HG02852 (cell line): ENCODE data around the gene INHBC.
"Not testable (repeated sequence)": the region's sequence is repeated elsewhere in the genome, so short reads cannot be mapped to it uniquely, and the experiment has no call there.

ENCODE experiments used
- ATAC-seq: cut with Tn5 transposase; IDR thresholded peaks from one replicate; pipeline ENCODE4 v1.9.1; 2021; ENCODE audit warnings: mild to moderate bottlenecking, moderate library complexity; ENCODE audit not compliant: unreplicated experiment

The INHBC gene

DNA sequence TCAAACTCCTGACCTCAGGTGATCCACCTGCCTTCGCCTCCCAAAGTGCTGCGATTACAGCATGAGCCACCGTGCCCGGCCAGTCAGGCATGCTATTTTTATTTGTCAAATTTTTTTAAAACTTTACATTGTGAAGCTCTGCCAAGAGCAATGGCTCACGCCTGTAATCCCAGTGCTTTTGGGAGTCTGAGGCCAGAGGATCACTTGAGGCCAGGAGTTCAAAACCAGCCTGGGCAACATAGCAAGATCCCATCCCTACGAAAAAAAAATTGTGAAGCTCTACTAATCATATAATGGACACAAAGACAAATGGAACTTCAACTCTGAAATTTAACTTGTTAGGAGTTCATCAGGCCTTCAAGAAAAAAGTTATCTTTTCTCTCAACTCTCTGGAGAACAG lies 5.6 kb upstream of the INHBC start:
- no peak for ATAC-seq

DNA sequence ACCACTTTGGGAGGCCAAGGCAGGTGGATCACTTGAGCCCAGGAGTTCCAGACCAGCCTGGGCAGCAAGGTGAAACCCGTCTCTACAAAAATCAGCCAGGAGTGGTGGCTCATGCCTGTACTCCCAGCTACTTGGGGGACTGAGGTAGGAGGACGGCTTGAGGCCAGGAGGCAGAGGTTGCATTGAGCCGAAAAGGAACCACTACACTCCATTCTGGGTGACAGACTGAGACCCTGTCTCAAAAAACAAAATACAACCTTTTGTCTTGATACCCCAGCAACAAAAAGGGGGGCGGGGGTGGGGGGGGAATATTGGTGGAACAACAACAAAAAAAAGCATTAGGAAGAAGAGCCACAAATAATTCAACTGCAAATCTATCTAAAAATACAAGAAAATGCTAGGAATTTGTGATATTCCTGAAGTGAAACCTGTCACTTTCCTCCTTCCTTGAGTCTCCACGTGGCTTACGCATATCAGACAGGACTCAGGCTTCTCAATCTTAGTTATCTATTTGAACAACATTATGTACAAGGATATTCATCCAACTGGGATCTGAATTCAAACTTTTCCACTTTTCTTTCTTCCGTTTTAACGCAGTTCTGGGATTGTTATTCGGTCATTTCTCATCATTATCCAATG lies 5.0 kb upstream of the INHBC start:
- no peak for ATAC-seq

DNA sequence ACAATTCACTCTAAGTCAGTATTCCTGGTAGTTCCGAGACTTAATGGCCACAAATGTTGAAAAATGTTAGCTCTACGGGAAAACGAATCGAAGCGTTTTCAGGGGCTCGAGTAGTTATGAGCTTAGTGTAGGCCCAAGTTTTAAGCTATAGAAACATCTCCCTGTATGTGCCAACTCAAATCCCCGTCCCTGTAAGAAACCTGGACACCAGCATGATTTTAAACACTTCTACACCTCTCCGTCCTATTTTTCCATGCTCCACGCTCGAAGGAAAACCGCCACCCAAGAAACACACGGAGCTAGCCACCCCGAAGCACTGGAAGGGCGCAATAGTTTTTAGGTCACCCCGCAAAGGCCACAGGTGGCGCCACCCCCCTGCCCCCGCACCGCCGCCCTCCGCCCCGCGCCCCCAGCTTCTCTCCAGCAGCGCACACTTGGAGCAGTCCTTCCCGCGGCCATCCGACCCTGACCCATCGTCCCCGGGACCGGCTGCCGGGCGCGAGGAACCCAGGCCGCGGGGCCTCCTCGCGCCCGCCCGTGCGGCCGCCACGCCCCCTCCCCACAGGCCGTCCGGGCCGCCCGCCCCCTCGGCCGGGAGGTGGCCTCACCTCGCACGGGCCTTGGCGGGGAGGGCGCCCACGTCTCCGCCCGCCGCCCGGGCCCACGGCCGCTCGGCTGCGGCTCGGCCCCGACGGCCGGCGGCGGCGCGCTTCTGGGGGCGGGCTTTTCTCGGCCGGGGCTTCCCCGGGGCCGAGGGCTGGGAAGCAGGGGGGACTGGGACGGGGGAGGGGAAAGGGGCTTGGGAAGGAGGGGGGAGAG lies 4.3 kb upstream of the INHBC start:
- peak; percentile 51 for ATAC-seq

DNA sequence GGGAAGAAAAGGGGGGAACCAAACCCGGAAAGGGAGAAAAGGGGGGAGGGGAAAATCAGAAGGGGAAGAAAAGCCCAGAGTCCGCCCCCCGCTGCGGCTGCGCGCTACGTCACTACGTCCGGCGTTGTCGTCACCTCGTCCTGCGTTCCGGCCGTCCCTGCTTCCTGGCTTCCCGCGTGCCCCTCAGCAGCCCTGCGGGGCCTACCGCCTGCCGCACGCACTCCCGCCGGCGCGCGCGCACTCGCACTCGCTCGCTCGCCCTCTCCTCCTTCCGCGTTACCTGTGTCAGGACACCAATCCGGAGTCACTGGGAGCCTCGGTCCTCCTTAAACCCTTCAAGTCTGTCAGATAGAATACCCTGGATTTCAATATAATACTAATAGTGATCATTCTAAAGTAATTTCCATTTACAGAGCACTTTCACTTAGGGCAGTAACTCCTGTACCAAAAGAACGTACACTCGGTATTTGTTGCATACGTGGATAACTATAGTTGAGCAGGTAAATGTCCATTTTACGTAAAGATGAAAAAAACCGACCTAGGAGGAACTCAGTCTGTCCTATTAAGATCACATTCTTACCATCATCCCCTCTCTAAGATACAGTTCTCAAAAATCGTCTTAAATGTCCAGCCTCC lies 3.5 kb upstream of the INHBC start, which contains the start of gene R3HDM2:
Gene R3HDM2 (minus strand): TSS at position 113 of the 636 bp plus-strand sequence. CDS start 120,615 bp downstream, outside the sequence.
- peak; percentile 89 for ATAC-seq

DNA sequence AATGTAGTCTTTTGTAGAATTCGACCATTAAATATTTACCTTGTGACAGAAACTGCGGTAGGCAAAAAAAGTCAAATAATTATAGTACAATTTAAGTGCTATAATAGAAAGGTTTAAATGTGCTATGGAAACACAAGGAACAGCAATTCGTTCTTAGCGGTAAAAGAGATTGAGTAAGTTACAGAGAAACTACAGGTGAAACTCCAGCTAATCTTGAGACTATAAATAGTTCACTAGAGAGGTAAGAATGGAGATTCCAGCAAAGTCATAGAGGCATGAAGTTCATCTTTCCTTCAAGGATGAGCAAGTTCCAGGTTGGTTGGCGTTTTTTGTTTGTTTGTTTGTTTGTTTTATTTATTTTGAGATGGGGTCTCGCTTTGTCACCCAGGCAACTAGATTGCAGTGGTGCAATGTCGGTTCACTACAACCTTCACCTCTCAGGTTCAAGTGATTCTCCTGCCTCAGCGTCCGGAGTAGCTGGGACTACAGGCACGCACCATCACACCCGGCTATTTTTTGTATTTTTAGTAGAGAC lies 2.9 kb upstream of the INHBC start:
- ATAC-seq, result no peak

DNA sequence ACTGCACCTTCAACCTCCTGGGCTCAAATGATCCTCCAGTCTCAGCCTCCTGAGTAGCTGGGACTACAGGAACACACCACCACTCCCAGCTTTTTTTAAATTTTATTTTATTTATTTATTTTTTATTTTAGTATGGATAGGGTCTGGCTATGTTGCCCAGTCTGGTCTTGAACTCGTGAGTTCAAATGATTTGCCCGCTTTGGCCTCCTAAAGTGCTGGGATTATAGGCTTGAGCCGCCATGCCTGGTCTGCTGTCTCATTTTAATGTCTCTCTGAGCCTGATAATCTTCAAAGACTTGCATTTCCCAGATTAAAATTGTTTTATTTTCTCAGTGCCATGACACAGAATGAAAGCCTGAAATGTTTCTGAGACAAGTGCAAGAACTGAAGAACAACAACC lies 1.2 kb upstream of the INHBC start:
- no peak for ATAC-seq

DNA sequence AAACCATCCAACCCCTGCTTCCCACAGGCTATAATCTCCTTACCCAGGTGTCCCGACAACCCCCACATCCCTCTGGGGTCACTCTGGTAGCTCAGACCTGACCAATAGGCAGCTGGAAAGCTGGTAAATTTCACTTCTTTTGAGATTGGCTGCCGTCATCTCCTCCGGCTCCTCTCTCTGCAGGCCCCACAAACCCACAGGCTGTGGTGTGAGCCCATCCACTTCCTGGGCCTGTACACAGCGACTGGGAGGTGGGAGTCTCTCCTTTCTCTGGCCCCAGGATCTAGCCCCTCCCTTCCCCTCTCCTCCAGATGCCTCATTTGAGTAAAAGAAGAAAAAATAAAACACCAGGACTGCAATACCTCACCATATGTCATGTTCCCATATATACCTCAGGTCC lies 709 bp downstream of the INHBC start:
- ATAC-seq, result no peak

DNA sequence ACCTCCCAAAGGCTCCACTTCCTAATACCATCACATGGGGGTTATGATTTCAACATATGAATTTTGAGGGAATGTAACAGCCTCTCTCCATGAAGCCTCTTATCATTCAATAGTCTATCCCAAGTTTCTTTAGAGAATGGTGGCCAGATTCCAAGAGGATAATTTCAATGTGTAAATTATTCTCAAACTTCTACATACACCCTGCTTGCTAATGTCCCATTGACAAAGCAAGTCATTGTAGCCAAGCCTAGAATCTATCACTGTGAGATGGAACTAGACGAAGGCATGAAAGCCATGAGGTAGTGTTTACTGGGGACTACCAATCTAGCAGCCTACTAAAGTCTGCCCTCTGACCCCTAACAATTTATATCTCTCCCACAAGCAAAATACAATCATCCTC lies 3.8 kb downstream of the INHBC start:
- ATAC-seq, result no peak

DNA sequence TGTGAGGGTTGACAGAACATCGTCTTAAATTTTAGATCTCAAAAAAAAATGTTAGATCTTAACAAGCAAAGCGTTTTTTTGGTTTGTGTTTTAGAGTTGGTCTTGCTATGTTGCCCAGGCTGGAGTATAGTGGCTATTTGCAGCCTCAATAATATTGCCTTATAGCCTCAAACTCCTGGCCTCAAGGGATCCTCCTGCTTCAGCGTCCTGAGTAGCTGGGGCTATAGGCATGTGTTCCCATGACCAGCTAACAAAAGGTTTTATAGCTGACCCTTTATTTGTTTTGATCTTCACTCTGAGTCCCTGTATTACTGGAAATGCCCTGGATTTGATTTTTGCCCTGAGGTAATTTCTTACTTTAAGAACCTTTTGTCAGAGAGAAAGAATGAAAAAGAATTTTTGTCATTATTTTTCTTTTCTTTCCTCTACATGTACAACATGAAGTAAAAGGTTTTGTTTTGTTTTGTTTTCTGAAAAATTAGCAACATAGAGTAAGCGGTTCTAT lies 5.2 kb downstream of the INHBC start:
- no peak for ATAC-seq

DNA sequence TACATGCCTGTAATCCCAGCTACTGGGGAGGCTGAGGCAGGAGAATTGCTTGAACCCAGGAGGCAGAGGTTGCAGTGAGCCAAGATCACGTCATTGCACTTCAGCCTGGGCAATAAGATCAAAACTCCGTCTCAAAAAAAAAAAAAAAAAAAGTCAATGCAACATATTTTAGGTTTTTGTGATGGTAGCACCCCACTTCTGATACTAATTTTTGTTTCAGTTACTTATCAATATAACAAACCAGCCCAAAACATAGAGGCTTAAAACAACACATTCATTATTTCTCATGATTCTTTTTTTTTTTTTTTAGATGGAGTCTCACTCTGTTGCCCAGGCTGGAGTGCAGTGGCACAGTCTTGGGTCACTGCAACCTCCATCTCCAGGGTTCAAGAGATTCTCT lies 6.8 kb downstream of the INHBC start:
- ATAC-seq, result not testable (repeated sequence)

DNA sequence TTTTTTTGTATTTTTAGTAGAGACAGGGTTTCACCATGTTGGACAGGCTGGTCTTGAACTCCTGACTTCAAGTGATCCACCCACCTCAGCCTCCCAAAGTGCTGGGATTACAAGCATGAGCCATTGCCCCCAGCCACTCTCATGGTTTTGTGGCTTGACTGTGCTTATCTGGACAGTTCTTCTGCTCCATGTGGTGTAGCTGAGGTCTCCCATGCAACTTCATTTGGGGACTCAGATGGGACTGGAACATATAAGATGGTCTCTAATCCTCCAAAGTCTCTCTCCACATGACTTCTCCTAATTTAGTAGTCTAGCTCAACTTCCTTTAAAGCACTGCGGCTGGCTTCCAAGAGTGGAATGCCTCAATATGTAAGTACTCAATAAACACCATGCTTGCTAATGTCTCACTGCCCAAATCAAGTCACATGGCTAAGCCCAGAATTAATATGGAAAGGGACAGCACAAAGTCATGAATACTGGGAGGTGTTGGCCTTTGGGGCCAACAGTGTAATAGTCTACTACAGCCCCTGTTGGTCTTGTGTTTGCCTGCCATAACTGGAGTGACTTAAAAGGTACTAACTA lies 7.4 kb downstream of the INHBC start:
- no peak for ATAC-seq

DNA sequence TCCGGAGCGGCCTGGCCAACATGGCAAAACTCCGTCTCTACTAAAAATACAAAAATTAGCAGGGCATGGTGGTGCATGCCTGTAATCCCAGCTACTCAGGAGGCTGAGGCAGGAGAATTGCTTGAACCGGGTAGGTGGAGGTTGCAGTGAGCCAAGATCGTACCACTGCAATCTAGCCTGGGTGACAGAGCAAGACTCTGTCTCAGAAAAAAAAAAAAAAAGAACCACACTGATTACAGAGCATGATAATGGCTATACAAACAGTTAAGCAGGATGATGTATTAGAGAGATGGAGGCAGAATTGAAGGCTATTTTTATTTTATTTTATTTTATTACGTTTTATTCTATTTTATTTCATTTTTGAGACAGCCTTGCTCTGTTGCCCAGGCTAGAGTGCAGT lies 9.8 kb downstream of the INHBC start:
- ATAC-seq, result not testable (repeated sequence)

DNA sequence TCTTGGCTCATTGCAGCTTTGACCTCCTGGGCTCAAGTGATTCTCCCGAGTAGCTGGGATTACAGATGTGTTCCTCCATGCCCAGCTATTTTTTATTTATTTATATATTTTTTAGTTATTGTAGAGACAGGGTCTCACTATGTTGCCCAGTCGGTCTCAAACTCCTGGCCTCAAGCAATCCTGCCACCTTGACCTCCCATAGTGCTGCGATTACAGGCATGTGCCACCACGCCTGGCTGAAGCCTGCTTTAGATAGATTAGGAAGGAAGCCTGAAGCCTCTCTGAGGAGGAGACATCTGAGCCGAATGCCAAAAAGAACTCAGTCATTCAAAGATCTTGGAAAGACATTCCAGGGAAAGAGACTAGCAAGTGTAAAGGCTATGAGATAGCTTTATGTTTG lies 10.2 kb downstream of the INHBC start:
- ATAC-seq, result no peak

DNA sequence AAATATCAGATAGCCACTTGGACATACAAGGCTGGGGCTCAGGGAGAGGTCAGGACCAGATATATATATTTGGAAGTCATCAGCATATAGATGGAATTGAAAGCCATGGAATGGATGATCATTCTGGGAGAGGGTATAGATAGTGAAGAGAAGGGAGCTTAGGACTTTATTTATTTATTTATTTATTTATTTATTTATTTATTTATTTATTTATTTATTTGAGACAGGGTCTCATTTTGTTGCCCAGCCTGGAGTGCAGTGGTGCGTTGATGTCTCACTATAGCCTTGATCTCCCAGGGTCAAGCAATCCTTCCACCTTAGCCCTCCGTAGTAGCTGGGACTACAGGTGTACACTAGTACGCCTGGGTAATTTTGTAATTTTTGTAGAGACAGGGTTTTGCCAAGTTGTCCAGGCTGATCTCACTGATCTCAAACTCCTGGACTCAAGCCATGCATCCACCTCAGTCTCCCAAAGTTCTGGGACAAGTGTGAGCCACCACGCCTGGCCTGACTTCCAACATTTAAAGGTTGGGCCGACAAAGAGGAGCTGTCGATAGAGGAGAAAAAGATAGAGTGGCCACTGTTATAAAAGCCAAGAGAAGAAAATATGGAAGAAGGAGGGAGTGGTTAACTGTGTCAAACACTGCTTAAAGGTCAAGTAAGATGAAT lies 11.8 kb downstream of the INHBC start:
- ATAC-seq, result no peak

DNA sequence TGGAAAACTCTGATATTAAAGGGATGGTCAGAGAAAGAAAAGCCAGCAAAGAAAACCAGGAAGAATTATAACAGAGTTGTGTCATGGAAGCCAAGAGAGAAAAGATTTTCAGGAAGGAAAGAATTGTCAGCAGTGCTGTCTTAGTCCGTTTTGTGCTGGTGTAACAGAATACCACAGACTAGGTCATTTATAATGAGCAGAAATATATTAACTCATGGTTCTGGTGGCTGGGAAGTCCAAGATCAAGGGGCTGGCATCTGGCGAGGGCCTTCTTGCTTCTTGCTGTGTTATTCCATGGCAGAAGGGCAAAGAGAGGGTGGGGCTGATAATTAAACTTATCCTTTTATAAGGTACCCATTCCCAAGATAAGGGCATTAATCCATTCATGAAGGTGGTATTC lies 14.1 kb downstream of the INHBC start:
- ATAC-seq, result no peak

DNA sequence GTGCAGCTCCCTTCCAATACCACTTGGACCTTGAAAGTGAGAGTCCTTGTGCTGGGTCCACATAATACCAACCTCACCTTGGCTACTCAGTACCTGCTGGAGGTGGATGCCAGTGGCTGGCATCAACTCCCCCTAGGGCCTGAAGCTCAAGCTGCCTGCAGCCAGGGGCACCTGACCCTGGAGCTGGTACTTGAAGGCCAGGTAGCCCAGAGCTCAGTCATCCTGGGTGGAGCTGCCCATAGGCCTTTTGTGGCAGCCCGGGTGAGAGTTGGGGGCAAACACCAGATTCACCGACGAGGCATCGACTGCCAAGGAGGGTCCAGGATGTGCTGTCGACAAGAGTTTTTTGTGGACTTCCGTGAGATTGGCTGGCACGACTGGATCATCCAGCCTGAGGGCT lies 14.8 kb downstream of the INHBC start:
- ATAC-seq, result no peak

DNA sequence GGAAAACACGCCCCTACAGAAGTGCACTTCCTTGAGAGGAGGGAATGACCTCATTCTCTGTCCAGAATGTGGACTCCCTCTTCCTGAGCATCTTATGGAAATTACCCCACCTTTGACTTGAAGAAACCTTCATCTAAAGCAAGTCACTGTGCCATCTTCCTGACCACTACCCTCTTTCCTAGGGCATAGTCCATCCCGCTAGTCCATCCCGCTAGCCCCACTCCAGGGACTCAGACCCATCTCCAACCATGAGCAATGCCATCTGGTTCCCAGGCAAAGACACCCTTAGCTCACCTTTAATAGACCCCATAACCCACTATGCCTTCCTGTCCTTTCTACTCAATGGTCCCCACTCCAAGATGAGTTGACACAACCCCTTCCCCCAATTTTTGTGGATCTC lies 15.5 kb downstream of the INHBC start:
- no peak for ATAC-seq

DNA sequence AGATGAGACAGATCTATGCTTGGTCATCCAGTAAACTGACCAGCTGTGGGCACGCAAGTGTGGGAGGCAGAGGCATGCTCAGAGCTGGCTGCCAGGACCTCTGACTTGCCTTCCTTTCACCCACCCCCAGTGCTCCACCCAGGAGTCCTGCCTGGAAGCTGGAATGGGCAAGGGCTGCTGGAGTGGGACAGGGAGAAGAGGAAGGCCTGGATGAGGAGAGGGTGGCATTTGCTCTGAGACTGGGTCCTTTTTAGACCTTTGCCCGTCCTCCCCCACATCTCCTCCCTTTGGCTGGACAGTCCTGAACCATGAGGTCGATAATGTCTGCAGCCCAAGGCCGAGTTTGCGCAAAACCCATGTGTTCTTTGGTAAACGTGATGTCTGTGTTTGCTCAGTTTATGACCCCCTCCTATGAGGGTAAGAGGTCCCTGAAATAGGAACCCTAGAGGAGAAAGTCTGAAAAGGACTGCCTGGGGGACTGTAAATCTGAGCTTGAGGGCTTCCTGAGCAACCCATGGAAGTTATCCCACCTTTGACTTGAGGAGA lies 16.7 kb downstream of the INHBC start:
- no peak for ATAC-seq

DNA sequence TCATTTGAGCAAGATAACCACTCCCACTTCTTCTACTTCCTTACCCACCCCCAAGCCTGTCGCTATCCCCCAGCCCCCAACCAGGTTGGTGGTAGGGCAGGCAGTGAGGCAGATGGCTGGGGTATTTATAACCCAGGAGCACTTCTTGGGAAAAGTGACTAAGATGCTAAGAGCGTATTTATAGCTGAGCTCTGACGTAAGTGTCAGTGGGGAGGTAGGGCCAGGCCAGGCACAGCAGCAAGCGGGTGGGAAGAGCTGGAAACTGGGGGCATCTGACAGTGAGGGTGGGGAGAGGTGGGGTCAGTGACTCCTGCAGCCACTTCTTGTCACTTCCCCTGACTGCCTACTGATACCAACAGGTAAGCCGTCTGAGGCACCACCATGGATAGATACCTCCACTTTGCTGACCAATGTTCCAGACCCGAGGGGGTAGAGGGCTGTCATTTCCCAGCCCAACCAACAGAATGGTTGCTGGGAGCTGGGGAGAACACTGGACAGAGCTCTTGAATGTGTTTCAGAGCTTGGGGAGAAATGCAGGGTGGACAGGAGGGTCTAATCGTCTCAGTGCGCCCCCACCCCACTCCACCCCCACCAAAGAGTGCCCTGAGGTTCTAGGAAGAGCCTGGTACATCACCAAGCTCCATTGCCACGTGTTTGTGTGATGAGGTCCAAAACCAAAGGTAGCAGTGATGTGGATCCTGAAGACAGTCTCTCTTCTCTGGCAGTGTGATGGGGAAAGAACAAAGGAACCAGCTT lies 17.8 kb downstream of the INHBC start:
- no peak for ATAC-seq
